GM19035 (cell line): Measurements from ENCODE around the gene ADGRG6.

Source experiments
- ATAC-seq: cut with Tn5 transposase; IDR thresholded peaks from one replicate; pipeline ENCODE4 v1.9.1; 2021; ENCODE audit not compliant: unreplicated experiment

The ADGRG6 gene

DNA sequence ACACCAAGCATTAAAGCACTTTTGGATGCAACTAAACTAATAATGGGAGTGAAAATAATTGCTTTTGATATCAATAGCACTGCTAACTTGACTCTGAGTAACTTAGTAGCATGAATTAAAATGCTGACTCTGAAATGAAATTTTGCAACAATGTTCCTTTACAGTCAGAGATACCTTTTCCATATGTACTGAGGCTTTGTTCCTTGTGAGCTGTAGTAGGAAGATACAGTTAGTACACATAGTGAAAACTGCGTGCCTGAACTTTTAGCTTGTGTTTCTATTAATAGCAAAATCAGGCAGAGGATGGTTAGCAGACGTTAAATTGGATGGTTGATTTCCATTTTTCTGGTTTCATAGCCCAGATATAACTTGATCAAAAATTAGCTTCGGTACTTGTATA, 18.6 kb downstream of the ADGRG6 start:
- no peak for ATAC-seq

DNA sequence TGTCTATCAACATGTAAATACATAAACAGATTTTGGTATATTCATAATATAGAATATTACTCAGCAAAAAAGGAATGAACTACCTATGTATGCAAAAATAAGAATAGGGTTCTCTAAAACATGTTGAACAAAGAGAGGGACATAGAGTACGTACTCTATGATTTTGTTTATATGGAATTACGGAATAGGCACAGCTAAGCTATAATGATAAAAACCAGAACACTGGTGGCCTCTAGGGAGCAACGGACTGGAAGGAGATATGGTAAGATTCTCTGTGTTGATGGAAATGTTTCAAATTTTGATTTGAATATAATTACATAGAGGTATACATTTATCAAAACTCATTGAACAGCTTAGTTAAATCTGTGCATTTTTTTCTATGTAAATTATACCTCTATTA, 19.6 kb downstream of the ADGRG6 start:
- no peak for ATAC-seq

DNA sequence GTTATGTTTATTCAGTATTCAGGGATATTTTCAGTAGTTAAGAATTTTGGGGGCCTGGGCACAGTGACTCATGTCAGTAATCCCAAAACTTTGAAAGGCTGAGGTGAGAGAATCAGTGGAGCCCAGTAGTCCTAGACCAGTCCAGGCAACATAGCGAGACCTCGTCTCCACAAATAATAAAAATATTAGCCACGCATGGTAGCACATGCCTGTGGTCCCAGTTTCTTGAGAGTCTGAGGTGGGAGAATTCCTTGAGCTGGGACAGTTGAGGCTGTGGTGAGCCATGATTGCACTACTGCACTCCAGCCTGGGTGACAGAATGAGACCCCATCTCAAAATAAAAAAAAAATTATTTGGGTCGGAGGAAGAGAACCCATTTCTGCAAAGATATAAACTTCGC, 20.3 kb downstream of the ADGRG6 start:
- no peak for ATAC-seq

DNA sequence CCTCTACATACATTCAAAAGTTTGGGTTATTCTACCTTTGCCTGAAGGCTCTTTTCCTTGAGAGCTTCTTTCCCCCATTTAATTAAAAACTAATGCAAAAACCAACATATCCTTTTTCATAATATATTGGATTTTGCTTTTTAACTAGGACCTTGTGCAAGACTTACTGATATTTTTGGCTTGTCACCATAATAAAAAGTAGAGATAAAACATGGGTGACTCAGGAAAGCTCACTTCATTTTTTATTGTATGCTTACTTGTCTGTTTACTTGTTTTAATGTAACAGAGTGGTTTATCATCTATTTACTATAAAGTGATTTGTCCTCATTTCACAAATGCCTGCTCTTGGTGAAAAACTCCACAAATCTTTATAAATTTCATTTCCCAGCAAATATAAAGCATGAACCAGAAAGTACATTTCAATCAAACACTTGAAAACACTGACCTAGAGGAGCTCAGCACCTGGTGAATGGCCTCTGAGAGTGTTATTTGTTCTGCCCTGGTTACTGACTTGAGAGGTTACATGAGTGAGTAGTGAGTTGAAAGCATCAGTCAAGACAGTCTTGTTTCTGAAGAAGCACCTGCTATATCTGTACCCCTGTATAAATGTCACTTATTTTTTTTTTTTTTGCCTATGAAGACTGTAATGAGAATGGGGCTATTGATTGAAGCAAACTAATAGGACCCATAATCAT, 20.8 kb downstream of the ADGRG6 start:
- ATAC-seq, result no peak

DNA sequence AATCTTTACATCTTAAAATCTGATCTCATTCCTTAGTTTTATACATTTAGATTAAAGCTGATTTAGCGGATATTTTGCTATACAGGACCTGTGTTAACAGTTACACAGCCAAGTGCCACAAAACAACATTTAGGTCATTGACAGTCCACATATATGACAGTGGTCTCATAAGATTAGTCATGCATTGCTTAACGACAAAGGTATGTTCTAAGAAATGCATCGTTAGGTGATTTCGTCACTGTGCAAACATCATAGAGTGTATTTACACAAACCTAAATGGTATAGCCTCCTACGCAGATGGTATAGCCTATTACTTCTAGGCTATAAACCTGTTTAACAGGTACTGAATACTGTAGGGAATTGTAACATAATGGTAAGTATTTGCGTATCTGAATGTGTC, 21.6 kb downstream of the ADGRG6 start:
- ATAC-seq, result no peak

DNA sequence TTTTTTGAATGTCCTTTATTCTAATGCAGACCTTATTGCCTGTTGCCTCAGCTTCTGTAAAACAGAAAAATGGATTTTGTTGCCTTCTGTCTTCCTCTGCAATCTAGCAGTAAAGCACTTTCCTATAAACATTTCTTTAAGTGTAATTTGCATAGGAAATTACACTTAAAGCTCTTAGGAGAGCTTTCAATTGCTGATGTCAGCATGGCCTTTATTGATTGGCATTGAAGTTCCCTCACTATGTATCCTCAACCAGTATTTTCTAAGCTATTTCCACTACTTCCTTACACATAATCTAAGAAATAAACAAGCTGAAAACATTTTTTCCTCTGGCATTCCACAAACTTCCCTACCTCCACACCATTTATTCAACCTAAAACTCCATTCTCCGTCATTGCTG, 22.3 kb downstream of the ADGRG6 start:
- no peak for ATAC-seq

DNA sequence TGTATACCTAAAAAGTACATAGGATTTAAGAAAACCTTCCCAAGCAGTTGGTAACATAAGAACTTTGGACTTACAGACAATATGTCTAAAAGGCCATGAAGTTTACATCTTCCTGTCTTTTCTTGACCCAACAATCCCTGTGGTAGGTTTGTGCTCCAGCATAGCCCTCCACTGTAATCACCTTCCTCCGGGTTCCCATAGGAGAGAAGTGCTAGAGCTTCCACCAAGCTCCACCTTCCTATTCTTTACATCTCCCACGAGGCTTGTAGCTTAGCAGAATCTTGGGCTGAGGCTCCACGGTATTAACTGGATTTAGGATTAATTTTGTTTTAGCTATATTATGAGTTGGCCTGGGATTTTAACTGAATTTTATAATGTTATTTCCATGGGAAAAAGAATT, 23.3 kb downstream of the ADGRG6 start:
- ATAC-seq, result no peak

DNA sequence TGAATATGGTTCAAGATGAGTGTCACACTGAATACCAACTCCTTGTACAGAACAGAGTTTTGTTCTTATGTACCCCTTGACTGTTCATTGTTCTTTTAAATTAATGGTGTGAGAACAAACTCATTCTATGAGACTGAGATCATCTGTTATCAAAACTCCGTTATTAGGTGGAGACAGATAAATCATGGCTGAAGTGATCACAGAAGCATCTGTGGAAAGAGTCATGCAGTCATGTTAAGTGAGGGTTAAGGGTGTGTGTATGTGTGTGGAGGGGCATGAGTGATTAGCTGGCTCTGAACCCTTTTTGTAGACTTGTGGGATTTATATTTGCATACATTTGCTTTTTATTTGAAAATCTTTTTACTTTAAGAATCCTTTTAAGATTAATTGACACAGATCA, 24.7 kb downstream of the ADGRG6 start:
- no peak for ATAC-seq

DNA sequence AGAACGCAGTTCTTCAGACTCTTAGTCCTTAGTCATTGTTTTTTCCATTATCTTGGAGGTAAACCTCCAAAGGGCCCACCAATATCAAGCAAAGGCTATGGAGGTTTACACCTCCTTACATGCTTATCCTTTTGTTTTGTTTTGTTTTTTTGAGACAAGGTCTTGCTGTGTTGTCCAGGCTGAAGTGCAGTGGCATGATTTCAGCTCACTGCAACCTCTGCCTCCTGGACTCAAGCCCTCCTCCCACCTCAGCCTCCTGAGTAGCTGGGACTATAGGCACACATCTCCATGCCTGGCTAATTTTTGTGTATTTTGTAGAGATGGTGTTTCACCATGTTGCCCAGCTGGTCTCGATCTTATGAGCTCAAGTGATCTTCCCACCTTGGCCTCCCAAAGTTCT, 26.3 kb downstream of the ADGRG6 start:
- ATAC-seq, result no peak

DNA sequence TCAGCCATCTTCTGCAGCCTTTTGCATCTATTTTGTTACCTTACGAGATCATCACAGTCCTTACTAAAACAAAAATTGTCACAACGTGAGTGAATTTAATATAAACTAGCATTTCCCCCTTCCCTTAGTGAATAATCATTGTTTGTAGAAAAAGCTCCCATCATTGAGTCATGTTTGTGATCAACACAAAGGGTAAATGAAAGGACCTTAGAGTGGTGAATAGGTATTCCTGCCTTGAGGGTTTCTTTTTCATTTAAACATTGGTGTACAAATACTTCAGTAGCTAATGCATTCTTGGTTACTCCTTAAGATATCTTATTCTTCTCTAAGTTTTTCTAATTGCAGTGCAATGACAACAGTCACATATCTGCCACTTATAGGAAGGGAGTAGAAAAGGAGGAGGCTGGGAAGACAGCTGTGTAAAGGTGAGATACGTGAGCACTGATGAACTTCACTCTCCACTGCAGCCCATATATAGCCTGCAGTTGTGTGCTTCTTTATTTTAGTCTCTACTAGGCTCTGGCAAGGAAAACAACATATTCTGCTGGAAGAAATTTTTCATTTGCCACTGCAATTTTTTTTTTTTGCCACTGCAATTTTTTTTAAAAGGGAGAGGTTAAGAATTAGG, 27.8 kb downstream of the ADGRG6 start:
- no peak for ATAC-seq

DNA sequence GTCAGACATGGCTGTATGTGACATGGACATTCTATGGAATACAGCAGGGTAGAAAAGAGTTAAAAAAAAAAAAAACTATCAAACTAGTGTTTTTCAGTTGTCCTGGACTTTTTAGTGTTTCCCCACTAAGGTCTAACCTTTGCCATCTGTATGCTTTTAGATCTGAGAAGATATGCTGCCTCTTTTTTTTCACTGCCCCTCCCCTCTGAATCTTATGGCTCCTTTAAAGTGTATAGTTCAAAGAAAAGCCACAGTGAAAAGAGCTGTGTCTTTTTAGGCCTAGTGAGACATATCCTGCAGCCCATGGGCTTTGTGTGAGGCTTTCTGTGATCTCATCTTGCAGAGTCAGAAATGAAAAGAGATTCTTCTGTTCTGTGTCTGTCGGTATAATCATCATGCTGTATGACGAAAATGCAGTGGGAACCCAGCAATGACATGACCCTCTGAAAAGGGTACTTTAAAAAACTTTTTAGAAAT, 29.3 kb downstream of the ADGRG6 start:
- ATAC-seq, result no peak

DNA sequence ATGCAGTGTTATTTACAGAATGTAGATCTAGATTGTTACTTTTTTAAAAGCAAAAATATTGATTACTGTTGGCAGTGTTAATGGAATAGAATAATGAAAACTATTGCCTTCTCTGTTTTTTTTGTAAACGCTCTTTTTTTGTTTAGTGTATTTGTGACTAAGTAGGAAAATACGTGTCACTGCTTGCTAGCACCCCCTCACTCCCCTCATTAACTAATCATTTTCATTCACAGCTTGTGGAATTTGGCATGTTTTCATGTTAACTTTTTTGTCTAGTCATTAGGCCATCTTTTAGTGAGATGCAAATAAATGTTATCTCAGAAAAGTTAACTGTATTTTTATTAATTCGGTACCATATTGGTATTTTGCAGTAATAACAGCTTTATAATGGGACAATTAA, 29.8 kb downstream of the ADGRG6 start:
- ATAC-seq, result no peak

DNA sequence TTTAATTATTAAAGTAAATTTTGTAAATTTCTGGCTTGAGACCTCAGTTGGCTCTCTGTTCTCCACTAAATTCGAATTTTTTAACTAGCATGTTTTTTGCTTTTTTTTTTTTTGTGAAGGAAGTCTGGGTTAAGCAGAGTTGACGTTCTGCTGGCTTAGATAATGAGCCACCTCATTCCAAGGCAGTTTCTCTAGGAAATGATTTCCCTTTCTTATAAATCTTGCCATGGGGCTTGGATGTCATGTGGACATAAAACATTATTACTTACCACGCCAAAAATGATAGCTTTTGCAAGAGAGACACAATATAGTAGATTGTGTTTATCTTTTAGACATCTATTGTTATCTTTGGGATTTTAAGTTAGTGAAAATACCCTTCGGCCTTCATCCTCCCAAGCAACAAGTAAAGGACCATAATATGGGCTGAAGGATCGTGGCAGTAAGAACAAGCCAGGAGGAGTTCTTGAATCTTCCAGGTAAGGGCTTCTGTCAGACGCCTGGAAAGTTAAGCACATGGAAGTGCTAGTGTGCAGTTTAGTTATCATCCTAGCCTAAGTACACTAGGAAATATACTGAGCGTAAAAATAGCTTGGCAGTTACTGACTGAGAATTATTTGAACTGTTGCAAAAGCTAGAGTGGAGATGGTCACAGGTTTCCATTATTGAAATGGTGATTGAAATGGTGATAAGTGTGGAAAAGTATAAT, 30.7 kb downstream of the ADGRG6 start:
- no peak for ATAC-seq

DNA sequence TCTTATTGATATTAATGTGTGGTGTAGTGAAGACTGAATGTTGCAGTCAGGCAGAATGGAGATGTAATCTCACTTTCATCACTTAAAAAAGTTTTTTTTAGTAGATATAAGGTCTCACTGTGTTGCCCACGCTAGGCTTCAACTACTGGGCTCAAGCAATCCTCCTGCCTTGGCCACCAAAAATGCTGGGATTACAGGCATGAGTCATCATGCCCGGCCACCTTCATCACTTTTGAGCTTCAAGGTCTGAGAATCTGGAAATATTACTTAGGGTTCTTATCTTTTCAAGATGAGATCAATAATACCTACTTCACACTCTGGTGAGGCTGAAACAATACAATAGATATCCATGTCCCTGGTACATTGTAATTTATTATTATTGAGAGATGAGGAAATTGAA, 31.6 kb downstream of the ADGRG6 start:
- no peak for ATAC-seq

DNA sequence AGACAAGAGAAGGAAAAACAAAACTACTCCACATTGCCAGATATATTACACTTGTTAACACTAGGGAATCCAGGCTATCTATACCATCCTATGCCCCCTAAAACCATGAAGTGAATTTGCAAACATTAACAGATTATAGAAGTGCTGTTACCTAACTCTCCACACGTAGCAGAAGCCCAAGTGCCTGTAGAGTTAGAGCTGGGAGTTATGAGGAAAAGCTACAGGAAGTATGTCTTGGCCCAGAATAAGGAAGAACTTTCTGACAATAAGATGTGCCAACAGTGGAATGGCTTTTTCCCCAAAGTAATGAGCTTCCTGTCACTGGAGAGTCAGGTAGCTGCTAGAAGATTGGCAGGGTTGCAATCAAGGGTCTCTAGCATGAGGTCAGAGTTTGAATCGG, 32.5 kb downstream of the ADGRG6 start:
- ATAC-seq, result no peak

DNA sequence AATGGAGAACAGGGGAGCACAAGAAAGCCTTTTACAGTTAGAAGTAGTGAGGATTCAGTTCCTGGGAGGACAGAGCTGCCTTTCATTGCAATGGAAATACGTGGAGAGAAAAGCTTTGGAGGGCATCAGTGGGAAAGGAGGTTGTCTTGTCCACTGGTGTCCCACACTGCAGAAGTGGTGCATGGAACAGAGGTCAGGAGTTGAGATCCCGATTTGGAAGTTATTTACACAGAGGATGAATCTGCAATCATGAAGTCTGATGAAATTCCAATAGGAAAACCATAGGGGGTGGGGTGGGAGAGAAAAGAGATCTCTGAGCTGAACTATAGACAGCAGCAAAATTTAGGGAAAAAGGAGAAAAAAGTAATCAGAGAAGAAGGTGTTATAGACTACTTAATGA, 33.6 kb downstream of the ADGRG6 start:
- no peak for ATAC-seq

DNA sequence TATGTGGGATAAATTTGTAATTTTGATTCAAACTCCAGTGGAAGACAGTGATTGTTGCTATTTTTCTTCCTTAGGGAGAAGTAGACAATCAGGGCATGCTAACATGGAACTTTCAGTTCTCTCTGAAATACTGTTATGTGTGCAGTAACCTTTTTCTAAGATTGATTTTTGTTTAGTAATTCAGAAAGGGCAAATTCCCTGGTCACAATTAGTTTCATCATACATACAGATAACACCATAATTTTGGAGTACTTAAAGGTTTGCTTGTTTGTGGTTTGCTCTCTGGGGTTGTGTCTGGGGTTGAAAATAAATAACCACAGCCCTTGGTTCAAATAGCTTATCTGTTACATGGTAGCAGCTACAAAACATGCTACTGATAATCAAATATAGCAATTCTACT, 34.4 kb downstream of the ADGRG6 start:
- ATAC-seq, result no peak

DNA sequence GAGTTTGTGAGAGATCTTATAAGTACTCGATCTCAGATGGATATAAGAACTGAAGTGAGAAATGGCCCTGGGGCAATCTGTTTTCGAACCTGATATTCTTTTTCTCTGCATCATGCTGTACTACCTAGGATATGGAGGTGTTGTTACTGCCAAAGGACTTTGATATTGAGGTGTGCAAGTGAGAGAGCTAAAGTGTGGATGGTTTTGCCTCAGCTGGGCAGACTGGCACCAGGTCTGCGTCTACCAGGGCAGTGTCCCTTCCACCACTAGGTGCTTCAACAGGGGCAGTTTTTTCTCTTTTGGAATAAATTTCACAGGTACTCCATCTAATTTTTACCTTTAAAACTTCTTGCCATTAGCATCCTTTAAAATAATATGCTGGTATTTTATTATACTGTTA, 35.0 kb downstream of the ADGRG6 start:
- no peak for ATAC-seq

DNA sequence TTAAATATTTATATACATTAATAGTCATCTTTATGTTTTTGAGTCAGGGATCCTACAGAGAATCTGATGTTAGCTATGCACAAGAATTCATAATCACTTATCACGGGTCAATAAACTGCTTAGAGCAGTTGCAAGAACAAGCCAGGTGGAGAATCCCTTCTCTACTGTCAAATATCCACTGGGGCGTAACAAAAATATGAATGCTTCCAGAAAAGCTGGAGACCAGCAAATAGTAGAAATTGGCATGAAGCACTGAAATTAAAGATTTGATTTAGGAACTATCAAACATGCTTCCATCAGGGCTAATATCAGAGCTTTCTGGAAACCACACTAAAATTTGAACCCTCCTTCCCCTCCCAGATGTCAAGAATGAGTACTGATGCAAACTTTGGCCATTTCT, 37.3 kb downstream of the ADGRG6 start:
- no peak for ATAC-seq

DNA sequence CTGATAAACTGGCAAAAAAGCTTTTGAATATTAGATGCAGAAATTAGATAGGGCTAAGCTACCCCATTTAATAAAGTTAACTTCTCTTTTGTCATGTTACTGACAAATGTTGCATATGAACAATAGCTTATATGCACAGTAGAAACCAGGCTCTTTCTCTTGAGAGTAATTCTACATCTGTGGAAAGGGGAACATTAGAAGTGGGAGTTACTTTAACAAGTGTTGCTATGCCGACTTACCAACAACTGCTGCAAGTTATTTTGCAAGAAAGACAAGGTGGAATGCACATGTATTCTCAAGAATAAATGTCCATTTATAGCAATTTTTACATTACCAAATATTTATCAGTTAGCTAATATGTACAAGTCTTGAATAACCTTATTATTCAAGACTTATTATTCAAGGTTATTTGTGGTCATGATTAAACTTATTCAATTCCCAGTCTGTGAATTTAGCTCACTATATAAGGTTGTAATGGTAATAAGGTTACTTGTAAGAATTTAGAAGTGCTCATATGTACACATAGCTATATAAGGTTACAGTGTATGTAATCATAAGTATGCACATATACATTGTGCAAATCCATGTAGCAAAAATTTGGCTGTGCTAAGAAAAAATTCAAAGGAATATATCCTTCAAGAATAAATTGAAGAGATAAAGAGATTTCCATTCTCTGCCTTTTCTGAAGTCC, 38.3 kb downstream of the ADGRG6 start:
- ATAC-seq, result no peak

DNA sequence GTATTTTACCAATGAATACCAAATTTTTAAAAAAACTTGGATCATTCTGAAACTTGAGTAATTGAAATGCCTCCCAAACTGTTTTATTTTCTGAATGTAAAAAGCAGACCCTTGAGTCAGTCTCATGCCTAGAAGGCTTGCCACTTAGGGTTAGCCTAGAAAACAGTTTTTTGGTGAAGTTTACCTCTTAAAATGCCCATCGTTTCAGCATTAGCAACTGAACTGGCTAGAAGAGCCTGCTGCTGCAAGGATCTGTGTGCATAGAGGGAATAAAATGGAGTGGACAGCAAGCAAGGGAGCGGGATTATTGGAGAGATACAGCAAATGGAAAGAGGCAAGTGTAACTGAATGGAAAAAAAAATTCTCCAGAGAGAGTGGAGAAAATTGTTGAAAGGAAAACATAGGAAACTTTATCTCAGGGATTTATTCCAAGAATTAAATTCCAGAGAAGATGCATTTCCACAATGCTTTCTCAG, 40.1 kb downstream of the ADGRG6 start:
- ATAC-seq, result no peak

DNA sequence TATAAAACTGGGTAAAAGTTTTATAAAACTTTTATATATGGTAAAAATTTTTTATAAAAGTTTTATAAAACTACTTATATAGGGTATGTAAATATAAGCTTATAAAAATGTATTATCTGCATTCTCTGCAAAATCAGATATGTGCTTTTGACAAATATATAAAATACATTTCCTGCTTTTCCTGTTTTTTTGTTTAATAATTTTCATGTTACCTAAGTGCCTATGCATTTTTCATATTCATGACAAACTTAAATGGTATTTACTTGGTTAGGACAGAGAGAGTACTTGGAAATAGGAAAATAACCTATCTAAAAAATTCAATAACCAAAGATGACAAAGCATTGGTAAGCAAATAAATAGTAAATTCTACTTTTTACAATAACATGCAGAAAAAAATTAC, 41.2 kb downstream of the ADGRG6 start:
- no peak for ATAC-seq
